ENCODE results near the gene EXO5. TPM values are rescaled to one million over a fixed set of nuclear protein-coding genes. Genes with fewer than 3 reads are reported as not detected.
A peak's percentile ranks its signal among the peaks of the same experiment; 100 is the strongest.

The EXO5 gene
- total RNA-seq, 1 donor from 2014 or later: 16.3 TPM

DNA sequence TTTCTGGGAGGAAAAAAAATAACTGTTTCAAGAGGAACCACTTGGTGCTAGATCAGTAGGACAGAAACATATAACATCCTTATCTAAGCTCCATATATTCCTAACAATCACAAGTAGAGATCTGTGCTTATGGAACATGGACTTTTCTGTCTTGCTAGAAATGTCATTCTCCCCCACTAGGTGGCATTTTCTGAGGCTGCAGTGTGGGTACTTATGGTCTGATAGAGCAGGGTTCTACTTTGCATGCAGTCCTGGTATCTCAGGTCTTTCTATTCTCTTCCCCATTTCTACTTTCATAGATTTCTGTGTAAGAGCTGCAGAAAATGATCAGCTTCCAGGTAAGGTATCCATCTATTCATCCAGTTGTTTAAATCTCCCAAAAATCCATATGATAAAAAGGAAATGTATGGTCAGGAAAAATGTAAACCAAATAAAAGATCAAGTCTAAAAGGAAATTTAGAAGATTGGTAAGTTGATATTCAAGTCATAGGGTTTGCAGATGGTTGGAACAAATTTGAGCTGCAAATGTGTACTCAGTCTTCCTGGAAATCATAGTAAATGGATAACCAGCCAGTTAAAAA, 24.4 kb downstream of the EXO5 start:
- Histone ChIP-seq H3K9me3 (no peaks in the 10 kb centered on the region), H3K27ac (no peak overlapping the region), H3K36me3 (peaks cover 0 to 2% of the 10 kb centered on the region in 2 donors), H3K4me1 (peaks cover 0 to 8% of the 10 kb centered on the region in 2 donors), H3K4me3 (peak overlapping the region in 1 of 2 donors; percentile 77), H3K27me3 (no peaks in the 10 kb centered on the region)
- TF ChIP-seq CTCF (IDR thresholded peaks at IDR 0.05): peak; percentile 34 to 58 (median 57)
- DNase-seq (ENCODE audit: low spot score in 2 of 2): no peak
- intact Hi-C loops (cut with DNase I): loop anchor here (5.0 kb wide), 1 partner anchor 134 kb away; the partner anchor contains the start of gene RIMS3

- H3K36me3 ChIP-seq: peaks cover 0 to 4% of the 10 kb centered on the region in 2 donors
- intact Hi-C loops (cut with DNase I): loop anchor here (5.0 kb wide), 1 partner anchor 133 kb away; the partner anchor contains the start of gene RIMS3
- H3K4me1 ChIP-seq: peaks cover 0 to 8% of the 10 kb centered on the region in 2 donors
Measured at GRCh38 chr1:40534589-40534988, 26.0 kb downstream of the EXO5 start.

DNA sequence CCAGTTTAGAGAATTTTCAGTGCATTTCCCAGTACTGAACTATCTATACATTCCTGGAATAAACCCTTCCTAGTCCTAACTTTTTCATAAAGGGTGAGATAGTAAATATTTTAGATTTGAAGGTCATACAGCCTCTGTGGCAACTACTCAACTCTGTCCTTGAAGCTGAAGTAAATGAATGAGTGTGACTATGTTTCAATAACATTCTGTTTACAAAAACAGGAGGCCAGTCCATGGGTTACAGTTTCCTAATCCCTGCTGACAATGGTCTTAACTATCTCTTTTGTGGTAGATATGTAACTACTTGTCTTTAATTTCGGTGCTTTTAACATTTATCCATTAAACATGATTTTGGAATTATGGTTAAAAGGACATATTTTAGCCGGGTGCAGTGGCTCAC, 27.2 kb downstream of the EXO5 start:
- Histone ChIP-seq H3K27me3 (no peaks in the 10 kb centered on the region), H3K36me3 (peaks cover 0 to 4% of the 10 kb centered on the region in 2 donors), H3K27ac (no peak overlapping the region), H3K9me3 (no peaks in the 10 kb centered on the region), H3K4me1 (peaks cover 0 to 8% of the 10 kb centered on the region in 2 donors), H3K4me3 (no peak overlapping the region)
- intact Hi-C loops (cut with DNase I): no loop called here
- no peak for TF ChIP-seq CTCF (IDR thresholded peaks at IDR 0.05)
- DNase-seq (ENCODE audit: low spot score in 2 of 2): no peak

More at GRCh38 chr1:40534589-40534988, 26.0 kb downstream of the EXO5 start:
- H3K27me3 ChIP-seq: no peaks in the 10 kb centered on the region
- H3K9me3 ChIP-seq: no peaks in the 10 kb centered on the region
- H3K27ac ChIP-seq: no peak overlapping the region
- no peak overlapping the region for H3K4me3 ChIP-seq
- TF ChIP-seq CTCF (IDR thresholded peaks at IDR 0.05): no peak
- no peak for DNase-seq (ENCODE audit: low spot score in 2 of 2)

DNA sequence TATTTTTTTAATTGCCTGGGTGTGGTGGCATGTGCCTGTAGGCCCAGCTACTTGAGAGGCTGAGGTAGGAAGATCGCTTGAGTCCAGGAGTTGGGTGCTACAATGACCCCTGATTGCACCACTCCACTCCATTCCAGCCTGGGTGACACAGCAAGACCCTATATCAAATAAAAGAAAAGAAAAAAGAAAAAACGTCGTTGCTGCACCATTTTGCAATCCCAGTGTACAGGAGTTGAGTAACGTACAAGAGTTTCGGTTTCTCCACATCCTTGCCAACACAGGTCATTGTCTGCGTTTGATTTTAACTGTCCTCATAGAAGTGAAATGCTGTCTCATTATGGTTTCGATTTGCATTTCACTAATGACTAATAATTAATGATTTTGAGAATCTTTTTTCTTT, 30.8 kb downstream of the EXO5 start:
- TF ChIP-seq CTCF (IDR thresholded peaks at IDR 0.05): no peak
- no peak for DNase-seq (ENCODE audit: low spot score in 2 of 2)
- intact Hi-C loops (cut with DNase I): no loop called here
- Histone ChIP-seq H3K36me3 (peaks cover 20 to 21% of the 10 kb centered on the region in 2 donors), H3K27ac (no peak overlapping the region), H3K9me3 (no peaks in the 10 kb centered on the region), H3K4me1 (no peaks in the 10 kb centered on the region), H3K4me3 (no peak overlapping the region), H3K27me3 (no peaks in the 10 kb centered on the region)

DNA sequence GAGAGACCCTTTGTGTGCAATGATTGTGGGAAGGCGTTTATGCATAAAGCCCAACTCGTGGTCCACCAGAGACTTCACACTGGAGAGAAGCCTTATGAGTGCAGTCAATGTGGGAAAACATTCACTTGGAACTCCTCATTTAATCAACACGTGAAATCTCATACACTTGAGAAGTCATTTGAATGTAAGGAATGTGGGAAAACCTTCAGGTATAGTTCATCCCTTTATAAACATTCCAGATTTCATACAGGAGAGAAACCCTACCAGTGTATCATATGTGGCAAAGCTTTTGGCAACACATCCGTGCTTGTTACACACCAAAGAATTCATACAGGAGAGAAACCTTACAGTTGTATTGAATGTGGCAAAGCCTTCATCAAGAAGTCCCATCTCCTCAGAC, 38.4 kb downstream of the EXO5 start:
- no peak overlapping the region for H3K4me3 ChIP-seq
- H3K36me3 ChIP-seq: peaks cover 19 to 40% of the 10 kb centered on the region in 2 donors
- peaks cover 0 to 15% of the 10 kb centered on the region in 2 donors for H3K9me3 ChIP-seq

More for the DNA sequence above, 38.4 kb downstream of the EXO5 start:
- DNase-seq (ENCODE audit: low spot score in 2 of 2): no peak
- Histone ChIP-seq H3K4me1 (no peaks in the 10 kb centered on the region), H3K27ac (no peak overlapping the region), H3K27me3 (no peaks in the 10 kb centered on the region)
- intact Hi-C loops (cut with DNase I): no loop called here
- TF ChIP-seq CTCF (IDR thresholded peaks at IDR 0.05): no peak

Data from ascending aorta (tissue), 2 donors.